Astrocyte of the spinal cord (primary cell): Measurements from ENCODE around the gene GLS.
A peak's percentile ranks its signal among the peaks of the same experiment; 100 is the strongest.

Experiments
- DNase-seq: peaks from one replicate; pipeline ENCODE4 v3.0.0; 2011; ENCODE audit warnings: low read depth, low spot score
- H3K4me3 ChIP-seq: 2 replicates; pipeline ENCODE4 v1.5.1; 2011; ENCODE audit warnings: low read depth, mild to moderate bottlenecking, low read length, moderate library complexity
- CTCF ChIP-seq: IDR thresholded peaks from 2 replicates; pipeline ENCODE4 v1.5.1; 2012; ENCODE audit warnings: low read depth, mild to moderate bottlenecking, low read length, inconsistent platforms
- in situ Hi-C: cut with HindIII; loops from 2 replicates; pipeline ENCODE4 v1.10.0; 2017; ENCODE audit warnings: low sequenced_read_pairs

GLS gene

GRCh38 chr2:190982262-190983034, 101.8 kb downstream of the GLS start:
- H3K4me3 ChIP-seq: no peak overlapping the region
- TF ChIP-seq CTCF: no peak
- DNase-seq: no peak
- in situ Hi-C loops: no loop called here

- H3K4me3 ChIP-seq: no peak overlapping the region
- in situ Hi-C loops: no loop called here
- no peak for TF ChIP-seq CTCF
- DNase-seq: peak; percentile 75
These were observed 104.0 kb downstream of the GLS start for GRCh38 chr2:190984595-190984994.

GRCh38 chr2:190986221-190986953, 105.8 kb downstream of the GLS start:
- in situ Hi-C loops: no loop called here
- DNase-seq: no peak
- H3K4me3 ChIP-seq: no peak overlapping the region
- TF ChIP-seq CTCF: no peak

- DNase-seq: no peak
- H3K4me3 ChIP-seq: no peak overlapping the region
- no peak for TF ChIP-seq CTCF
- in situ Hi-C loops: no loop called here
These were observed 106.5 kb downstream of the GLS start for GRCh38 chr2:190987116-190987515.

GRCh38 chr2:190987938-190988337, 107.3 kb downstream of the GLS start:
- in situ Hi-C loops: no loop called here
- H3K4me3 ChIP-seq: no peak overlapping the region
- no peak for DNase-seq
- TF ChIP-seq CTCF: no peak

- TF ChIP-seq CTCF: no peak
- in situ Hi-C loops: no loop called here
- no peak overlapping the region for H3K4me3 ChIP-seq
- no peak for DNase-seq
These were observed 108.3 kb downstream of the GLS start for GRCh38 chr2:190988910-190989309.
